Coronary artery (tissue), 2 donors: Measurements from ENCODE around the gene MKKS.

Source experiments
- DNase-seq: peaks from one replicate; pipeline ENCODE4 v3.0.0-alpha.2; 2017; ENCODE audit warnings: low spot score
- H3K27ac ChIP-seq, 2 donors: fragments of 200-600 bp; sonication (generic); one replicate each; pipeline ENCODE4 v1.5.1; 2016 to 2019
- H3K4me3 ChIP-seq: fragments of 200-600 bp; sonication (generic); 2 replicates; pipeline ENCODE4 v1.5.1; 2016; ENCODE audit warnings: mild to moderate bottlenecking, moderate library complexity
- CTCF ChIP-seq: fragments of 200-600 bp; sonication (generic); IDR thresholded peaks from one replicate; pipeline ENCODE4 v1.5.1; 2019; ENCODE audit warnings: antibody characterized with exemption

Gene MKKS

GRCh38 chr20:10436053-10436699 is 2.2 kb upstream of the MKKS start:
- no peak for TF ChIP-seq CTCF
- DNase-seq: no peak
- H3K4me3 ChIP-seq: no peak overlapping the region
- H3K27ac ChIP-seq: no peak overlapping the region

- peak within 1 kb of the TSS; percentile 95 for H3K4me3 ChIP-seq
- no peak for TF ChIP-seq CTCF
These were observed 1.1 kb upstream of the MKKS start, which contains the start of gene SLX4IP for GRCh38 chr20:10434832-10435812. Gene SLX4IP, plus strand, starts transcription at chr20:10435305. Its CDS starts 22,900 bp downstream, at chr20:10458205.

GRCh38 chr20:10434467-10434831 is 427 bp upstream of the MKKS start:
- DNase-seq: peak; percentile 96
- TF ChIP-seq CTCF: no peak
- Histone ChIP-seq H3K27ac (peak overlapping the region; percentile 78 to 90), H3K4me3 (peak overlapping the region; percentile 95)

More at GRCh38 chr20:10434832-10435812, 1.1 kb upstream of the MKKS start, which contains the start of gene SLX4IP:
- DNase-seq: peak; percentile 91
- H3K27ac ChIP-seq: peak within 1 kb of the TSS; percentile 78 to 90

GRCh38 chr20:10433014-10433622 is 904 bp downstream of the MKKS start:
- no peak for TF ChIP-seq CTCF
- peak overlapping the region; percentile 78 to 90 for H3K27ac ChIP-seq
- peak overlapping the region; percentile 95 for H3K4me3 ChIP-seq
- no peak for DNase-seq

DNA sequence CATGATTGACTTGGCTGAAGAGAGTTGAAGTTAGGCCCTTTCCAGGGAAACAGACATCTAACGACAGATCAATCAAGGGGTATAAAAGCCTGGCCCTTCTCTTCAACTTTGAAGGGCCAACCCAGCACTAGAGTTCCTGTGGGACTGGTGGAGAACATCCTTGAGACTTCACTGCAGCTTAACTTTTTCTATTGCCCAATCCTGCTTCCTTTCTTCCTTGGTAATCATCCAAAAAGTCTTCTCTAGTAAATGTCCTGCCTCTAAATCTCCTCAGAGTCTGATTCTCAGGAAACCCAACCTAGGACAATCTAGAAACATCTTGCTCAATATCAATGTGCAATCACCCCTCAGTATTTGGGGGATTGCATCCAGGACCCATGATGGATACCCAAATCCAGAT is 1.9 kb downstream of the MKKS start:
- DNase-seq: no peak
- H3K27ac ChIP-seq: no peak overlapping the region
- no peak for TF ChIP-seq CTCF
- H3K4me3 ChIP-seq: no peak overlapping the region

GRCh38 chr20:10430704-10431103 is 3.3 kb downstream of the MKKS start:
- TF ChIP-seq CTCF: no peak
- no peak overlapping the region for H3K4me3 ChIP-seq
- no peak for DNase-seq

More at GRCh38 chr20:10430704-10431103, 3.3 kb downstream of the MKKS start:
- no peak overlapping the region for H3K27ac ChIP-seq
